Endothelial cell of umbilical vein (primary cell): ENCODE data around the gene IGSF9B.
A peak's percentile ranks its signal among the peaks of the same experiment; 100 is the strongest.

Experiments used
- CTCF ChIP-seq, 2 donors: IDR thresholded peaks; 1 replicate in 1 of 2; 2 replicates in 1 of 2; pipeline ENCODE4 v1.5.1; 2011; ENCODE audit warnings: low read length in 2 of 2, mild to moderate bottlenecking in 2 of 2, moderate library complexity in 2 of 2, control low read depth in 1 of 2, inconsistent platforms in 1 of 2, low read depth in 1 of 2; ENCODE audit not compliant: insufficient read depth in 1 of 2; ENCODE audit errors: extremely low read depth in 1 of 2
- EZH2 ChIP-seq: IDR thresholded peaks from 2 replicates; pipeline ENCODE4 v1.6.1; 2012; ENCODE audit warnings: borderline replicate concordance, low read depth, mild to moderate bottlenecking, moderate library complexity, low read length, inconsistent platforms; ENCODE audit not compliant: severe bottlenecking
- JUN ChIP-seq: IDR thresholded peaks from 2 replicates; pipeline ENCODE4 v1.6.1; 2011; ENCODE audit warnings: borderline replicate concordance, low read depth; ENCODE audit not compliant: insufficient read length, insufficient read depth
- MAX ChIP-seq: IDR thresholded peaks from 2 replicates; pipeline ENCODE4 v1.6.1; 2011; ENCODE audit not compliant: insufficient read depth, insufficient read length
- MYC ChIP-seq: IDR thresholded peaks from one replicate; pipeline ENCODE4 v1.6.1; 2011; ENCODE audit warnings: mild to moderate bottlenecking, low read depth, low read length
- POLR2A ChIP-seq: IDR thresholded peaks from 2 replicates; pipeline ENCODE4 v1.6.1; 2012; ENCODE audit warnings: low read depth, mild to moderate bottlenecking, control low read depth, low read length
- POLR2AphosphoS5 ChIP-seq: IDR thresholded peaks from 2 replicates; pipeline ENCODE4 v1.6.1; 2012; ENCODE audit warnings: low read depth, mild to moderate bottlenecking, control low read depth, low read length, moderate library complexity; ENCODE audit not compliant: insufficient read depth

- TF ChIP-seq EZH2 (peak; percentile 48), CTCF (IDR thresholded peaks at IDR 0.05; ENCODE audit: extremely low read depth in 1 of 2, insufficient read depth in 1 of 2, low read depth in 1 of 2, low read length in 2 of 2) (no peak), POLR2A (no peak), POLR2AphosphoS5 (no peak), JUN (no peak), MYC (no peak), MAX (no peak)
These were observed at the start of gene IGSF9B for GRCh38 chr11:133956650-133957633.
